Ovary (tissue), 3 donors: ENCODE results near the gene UBN1.

Experiments used
- CTCF ChIP-seq, 3 donors: fragments of 450-650 bp in 2 of 3; fragments of 200-600 bp in 1 of 3; IDR thresholded peaks; one replicate each; pipeline versions ENCODE4 v1.5.1 to v1.8.0; 2016 to 2022; ENCODE audit warnings: antibody characterized with exemption in 3 of 3, mild to moderate bottlenecking in 1 of 3
- EP300 ChIP-seq: sonication (generic); formaldehyde crosslinking; IDR thresholded peaks from one replicate; pipeline ENCODE4 v1.6.1; 2017; ENCODE audit warnings: antibody characterized with exemption
- donor health status: DM: no; HTN: no; CAD: no.

GRCh38 chr16:4801051-4801961, 46.0 kb upstream of the UBN1 start:
- no peak for TF ChIP-seq EP300
- no peak for TF ChIP-seq CTCF (IDR thresholded peaks at IDR 0.05)
